CD4-positive, alpha-beta T cell treated with Interleukin-2 at 100 ng/mL for 4 hours (primary cell): ENCODE results near the gene ELMO2.

ENCODE experiments used
- DNase-seq: peaks from one replicate; pipeline ENCODE4 v3.0.0-alpha.2; 2020; ENCODE audit warnings: low spot score

ELMO2 gene

DNA sequence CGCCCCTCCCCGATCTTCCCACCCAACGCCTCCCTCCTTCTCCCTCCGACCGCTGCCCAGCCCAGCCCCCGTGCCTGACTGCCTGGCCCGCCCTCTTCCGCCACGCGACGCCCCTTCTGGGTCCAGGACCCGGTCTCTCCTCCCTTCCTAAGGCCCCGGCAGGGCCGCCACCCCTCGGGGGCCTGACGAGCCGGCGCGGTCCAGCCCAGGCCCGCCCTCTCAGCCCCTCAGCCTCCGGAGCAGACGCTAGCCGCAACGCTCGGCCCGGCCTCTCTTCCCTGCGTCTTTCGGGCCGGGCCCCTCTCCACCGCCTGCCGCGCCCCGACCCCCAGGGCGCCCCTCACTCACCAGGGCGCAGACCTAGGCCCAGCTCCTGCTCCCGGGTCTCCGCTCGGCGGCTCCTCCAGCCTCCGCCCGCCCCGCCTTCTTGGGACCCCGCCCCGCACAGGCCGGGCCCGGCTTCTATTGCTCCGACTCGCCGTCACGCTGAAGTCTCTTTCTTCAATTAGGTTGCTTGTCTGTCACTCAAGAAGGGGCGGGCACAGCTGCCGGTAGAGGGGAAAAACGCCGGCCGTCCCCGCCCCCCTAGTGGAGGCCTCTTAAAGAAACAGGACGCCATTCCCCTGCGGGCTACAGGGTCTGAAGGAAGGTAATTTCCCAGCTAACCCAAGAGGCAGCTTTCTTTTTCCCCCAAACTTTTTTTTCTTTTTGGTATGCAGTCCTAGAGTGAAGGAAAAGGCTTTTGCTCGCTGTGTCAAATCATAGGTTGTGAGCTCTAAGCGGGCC is at the start of gene ELMO2:
Gene ELMO2 (minus strand): TSS at position 416 of the 786 bp plus-strand sequence. CDS start 12,133 bp downstream, outside the sequence.
- peak; percentile 96 for DNase-seq

DNA sequence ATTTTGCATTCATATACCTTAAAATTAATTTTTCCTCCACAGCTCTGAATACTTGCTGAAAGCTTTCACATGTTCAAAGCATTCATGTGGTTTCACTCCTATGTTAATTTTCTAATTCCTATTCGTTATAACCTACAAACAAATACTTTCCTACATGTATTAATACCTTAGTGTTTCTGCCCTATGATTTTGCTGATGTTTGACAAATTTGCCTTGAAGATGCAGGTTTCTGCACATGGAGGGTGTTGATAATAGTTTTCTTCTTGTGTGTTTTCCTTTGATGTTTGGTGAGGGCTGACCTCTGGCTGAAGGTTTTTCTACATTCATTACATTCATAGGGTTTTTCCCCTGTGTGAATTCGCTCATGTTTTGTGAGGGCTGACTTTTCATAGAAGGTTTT is 49.3 kb upstream of the ELMO2 start:
- no peak for DNase-seq

- no peak for DNase-seq
These were observed 40.4 kb upstream of the ELMO2 start for GRCh38 chr20:46446851-46447250.

GRCh38 chr20:46439837-46440236 is 33.4 kb upstream of the ELMO2 start:
- no peak for DNase-seq

DNA sequence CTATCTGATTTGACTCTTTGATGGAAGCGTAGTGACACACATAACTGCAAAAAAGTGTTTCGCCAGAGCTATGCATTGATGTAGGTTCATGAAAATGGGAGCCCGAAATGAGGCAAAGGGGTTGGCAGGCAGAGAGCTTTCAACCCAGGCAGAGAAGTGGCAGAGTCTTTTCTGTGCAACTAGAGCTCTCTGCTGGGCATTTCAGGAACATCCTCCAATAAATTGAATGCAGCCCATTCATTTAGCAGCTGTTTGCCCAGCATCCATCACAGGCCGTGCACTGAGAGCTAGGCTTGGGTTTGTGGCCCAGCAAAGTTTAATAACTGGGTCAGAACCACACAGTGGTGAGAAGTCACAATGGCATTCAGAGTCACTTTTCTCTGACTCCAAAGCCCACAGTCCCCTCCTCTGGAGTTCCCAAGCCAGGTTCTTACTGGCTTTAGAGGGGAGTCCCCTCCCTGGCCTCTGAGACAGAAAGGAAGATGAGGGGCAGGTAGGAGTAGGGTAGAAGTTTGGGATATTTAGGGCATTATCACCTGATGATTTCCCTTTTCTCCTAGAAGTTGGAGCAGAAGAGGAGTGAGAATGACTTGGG is 31.8 kb upstream of the ELMO2 start:
- DNase-seq: peak; percentile 20

DNA sequence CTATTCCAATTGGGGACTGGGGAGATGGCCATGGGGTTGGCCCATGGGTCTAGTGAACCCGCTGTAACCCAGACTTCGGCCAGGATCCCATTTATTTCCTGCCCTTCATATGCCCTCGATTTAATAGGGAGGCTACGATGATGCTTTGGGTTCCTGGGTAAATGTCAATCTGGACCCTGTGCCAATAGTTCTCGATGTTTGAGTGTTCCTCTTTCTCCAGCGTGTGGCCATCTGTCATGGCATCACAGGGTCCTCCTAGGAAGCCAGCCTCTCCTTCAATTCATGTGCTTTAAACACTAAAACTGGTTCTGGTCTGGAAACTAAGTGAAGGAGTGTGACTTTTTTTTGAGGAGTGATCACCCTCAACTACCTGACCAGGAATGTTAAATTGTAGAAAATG is 28.7 kb upstream of the ELMO2 start:
- no peak for DNase-seq

DNA sequence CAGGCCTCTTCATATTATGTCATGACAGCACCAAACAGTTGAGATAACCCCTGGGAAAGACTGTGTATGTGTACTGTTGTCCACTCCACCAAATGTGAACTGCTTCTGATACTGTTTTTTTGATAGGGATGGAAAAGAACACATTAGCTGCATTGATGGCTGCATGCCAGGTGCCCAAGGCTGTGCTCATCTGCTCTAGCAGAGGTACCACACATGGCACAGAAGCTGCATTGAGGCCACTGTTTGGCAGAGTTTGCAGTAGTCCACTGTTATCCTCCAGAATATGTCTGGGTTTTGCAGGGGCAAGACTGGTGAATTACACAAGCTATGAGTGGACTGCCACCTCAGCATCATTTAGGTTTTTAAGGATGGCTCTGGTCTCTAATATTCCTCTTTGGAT is 28.2 kb upstream of the ELMO2 start:
- DNase-seq: no peak

DNA sequence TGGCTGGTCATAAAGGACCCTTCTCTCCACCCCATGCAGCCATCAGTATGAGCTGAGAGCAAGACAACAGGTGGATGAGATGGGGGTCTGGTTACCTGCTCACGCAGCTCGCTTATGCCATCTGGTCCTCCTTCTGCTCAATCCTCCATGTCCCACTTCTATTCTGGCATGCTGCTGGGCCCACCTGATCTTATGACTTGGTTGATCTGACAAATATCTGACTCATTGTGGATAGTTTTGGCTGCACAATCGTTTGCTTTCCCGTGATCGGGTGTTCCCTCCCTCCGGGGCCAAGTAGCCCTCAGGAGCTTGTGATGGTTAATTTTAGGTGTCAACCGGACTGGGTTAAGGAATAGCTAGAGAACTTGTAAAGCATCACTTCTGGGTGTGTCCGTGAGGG is 26.6 kb upstream of the ELMO2 start:
- no peak for DNase-seq

GRCh38 chr20:46430921-46431712 is 24.7 kb upstream of the ELMO2 start:
- no peak for DNase-seq

DNA sequence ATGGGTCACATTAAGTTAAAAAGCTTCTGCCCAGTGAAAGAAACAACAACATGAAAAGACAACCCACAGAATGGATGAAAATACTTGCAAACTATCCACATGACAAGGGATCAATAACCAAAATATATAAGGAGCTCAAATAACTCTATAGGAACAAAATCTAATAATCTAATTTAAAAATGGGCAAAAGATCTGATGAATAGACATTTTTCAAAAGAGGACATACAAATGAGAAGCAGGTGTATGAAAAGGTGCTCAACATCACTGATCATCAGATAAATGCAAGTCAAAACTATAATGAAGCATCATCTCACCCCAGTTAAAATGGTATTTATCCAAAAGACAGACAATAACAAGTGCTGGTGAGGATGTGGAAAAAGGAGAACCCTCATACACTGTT is 21.0 kb upstream of the ELMO2 start:
- no peak for DNase-seq

- DNase-seq: no peak
These were observed 17.6 kb upstream of the ELMO2 start for GRCh38 chr20:46423882-46424482.

- no peak for DNase-seq
These were observed 16.9 kb upstream of the ELMO2 start for GRCh38 chr20:46423342-46423741.

- DNase-seq: no peak
These were observed 14.5 kb upstream of the ELMO2 start for GRCh38 chr20:46420878-46421277.

DNA sequence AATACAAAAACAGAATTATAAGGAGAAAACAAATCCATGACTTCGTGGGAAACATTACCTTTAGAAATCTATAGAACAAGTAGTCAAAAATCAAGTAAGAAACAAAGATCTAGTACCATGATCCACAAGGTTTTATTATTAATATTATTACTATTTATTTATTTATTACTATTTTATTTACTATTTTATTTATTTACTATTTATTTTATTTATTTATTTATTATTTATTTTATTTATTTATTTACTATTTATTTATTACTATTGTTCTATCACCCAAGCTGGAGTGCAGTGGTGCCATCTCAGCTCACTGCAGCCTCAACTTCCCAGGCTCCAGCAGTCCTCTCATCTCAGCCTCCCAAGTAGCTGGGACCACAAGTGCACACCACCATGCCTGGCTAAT is 13.5 kb upstream of the ELMO2 start:
- DNase-seq: no peak

DNA sequence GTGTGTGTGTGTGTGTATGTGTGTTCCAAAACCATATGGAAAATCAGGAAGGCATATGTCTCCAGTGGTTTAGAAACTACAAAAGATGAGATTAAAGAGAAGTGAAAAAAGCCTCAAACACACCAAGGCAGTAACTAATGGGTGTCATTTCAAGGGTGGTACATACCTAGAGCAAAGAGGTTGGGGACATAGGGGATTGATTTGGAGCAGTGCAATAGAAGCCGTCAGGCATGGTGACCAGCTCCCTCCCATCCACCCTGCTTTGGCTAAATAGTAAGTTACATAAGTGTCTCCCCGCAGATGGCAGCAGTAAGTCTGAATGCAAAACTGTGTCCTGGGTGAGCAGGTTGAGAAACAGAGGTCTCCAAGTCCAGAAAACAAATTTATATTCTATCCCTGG is 10.4 kb upstream of the ELMO2 start:
- DNase-seq: no peak

GRCh38 chr20:46416421-46416820 is 10.0 kb upstream of the ELMO2 start:
- DNase-seq: no peak

DNA sequence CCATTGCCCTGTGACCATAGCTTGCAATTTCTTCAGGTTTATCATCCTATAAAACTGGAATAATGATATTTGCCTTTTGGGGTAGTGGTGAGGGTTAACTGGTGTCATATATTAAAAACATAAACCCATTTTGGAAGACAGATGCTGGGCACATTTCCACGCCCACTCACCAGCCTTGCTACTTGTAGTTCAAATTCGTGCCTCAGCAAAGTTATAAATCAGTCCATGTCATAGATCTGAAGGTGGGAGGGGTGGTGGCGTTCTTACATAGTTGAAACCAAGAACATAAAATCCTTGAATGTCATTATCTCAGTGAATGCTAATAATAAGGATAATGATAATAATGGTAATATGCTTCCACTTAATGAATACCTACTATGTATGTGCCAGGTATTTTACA is 9.4 kb upstream of the ELMO2 start:
- DNase-seq: no peak

- no peak for DNase-seq
These were observed 8.2 kb upstream of the ELMO2 start for GRCh38 chr20:46414608-46415007.

DNA sequence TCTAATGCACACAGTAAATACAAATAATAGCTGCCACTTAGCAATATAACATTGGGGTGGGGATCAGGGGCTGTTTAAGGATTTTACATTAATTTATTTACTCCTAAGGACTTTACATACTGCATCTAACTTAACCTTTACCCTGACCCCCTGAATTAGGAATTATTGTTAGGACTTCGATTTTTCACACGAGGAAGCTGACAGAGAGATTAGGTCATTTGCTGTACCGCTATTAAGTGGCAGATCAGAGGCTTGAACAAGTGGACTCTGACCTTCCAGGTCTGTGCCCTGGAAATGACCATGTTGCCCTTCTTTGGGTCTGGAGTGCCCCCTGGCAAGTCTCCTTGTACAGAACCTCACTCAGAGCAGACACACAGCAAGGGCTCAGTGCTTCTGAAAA is 5.2 kb upstream of the ELMO2 start:
- no peak for DNase-seq

GRCh38 chr20:46408281-46408731 is 1.9 kb upstream of the ELMO2 start:
- DNase-seq: no peak

GRCh38 chr20:46407671-46407996 is 1.2 kb upstream of the ELMO2 start:
- no peak for DNase-seq

GRCh38 chr20:46406986-46407670 is 713 bp upstream of the ELMO2 start:
- DNase-seq: peak; percentile 76
